ENCODE results near the gene CPOX.

The CPOX gene

DNA sequence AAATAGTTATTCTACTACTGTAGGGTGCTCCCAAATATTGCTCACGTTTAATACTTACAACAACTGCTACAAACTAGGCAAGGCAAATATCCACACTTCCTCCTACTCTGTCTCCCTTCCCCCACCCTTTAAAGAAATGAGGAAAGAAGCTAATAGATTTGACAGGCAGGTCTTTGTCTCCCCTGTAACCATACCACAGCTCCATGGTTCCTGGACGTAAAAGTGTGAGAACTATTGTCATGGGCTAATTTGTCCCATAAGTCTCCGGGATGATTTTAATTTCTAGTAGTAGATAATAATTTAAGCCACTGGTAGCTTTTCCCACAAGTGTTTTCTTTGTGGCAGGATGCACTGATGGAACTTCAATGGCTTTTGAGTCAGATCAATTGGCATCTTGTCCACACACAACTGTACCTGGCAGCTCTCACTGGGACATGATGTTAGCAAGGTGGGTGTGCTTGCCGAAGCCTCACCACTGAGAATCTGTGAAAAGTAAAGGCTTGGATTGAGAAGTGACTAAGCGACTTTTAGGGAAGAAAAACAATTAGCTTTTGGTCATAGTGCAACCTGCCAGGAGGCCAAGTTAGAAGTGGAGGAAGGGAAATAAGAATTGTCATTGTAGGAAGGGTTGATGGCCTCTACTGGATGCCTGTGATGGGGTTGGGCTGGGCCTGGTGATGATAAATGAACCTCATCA, 1.4 kb upstream of the CPOX start:
- no peak for DNase-seq

DNA sequence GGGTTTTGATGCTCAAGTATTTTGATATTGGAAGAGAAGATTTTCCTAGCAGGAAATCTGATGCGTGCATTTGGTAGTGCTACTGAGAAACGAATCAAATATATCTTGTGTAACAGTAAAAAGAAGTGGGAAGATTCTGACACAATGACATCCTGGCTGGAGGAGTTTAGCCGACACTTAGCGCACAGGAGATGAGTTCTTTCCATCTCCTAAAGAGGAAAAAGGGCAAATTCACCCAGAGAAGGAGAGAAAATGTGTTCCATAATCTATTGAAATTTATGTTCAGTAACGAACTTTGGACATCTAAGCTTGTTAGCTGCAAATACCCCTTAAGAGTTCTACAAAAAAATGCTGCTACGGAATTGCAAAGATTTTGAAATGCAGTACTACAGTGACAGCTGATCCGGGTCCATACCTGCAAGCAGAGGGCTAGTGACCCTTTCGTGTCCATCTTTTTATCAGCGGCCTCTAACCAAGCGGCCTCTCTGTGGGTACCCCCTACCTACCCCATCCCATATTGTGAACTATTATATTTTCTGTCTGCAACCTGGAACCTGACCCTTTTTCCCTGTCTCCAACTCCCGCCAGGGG, 971 bp downstream of the CPOX start:
- no peak for DNase-seq

DNA sequence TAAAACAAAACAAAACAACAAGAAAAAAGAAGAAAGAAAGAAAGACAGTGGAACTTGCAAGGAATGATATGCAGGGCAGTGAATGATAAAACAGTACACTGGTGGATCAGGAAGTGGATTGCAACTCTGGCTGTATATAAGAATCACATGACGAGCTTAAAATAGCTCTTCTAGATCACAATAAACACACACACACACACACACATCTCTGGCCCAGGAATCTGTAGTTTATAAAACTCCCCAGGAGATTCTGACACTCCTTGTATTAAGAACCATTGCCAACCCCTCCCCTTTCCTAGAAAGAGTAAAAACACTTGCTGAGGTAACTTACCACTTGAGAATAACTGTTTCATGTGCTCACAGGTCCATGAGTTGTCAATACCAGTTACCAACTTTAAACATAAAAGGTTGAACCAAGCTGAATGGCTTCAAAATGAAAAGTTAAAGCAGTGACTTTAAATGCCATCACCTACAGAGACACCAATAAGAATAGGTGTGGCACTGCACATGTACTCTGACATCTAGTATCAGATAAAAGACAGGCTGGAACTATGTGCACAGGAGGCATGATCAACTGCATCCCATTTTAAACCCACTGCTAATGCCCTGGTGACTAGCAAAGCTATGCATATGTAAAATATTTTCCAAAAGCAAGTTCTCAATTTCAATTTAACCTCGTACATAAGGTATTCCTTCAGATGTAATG, 3.9 kb downstream of the CPOX start:
- no peak for DNase-seq

DNA sequence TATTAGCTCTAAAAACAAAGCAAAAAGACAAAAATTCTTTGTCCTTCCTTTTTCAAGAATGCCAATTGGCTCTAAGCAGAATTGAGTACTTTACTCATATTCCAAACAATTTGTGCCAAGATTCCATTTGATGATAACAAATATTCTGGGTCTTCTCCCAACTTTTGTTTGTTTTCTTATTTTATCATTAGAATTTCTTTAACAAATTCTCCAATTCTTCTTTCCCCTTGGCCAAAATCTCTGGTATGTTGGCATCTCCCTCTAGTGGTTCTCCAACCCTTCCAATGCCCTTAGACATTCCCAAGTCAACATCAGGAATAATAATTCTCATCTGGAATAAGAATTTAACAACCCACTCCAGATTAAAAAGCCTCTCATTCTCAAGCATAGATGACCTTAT, 5.3 kb downstream of the CPOX start:
- DNase-seq, result no peak

DNA sequence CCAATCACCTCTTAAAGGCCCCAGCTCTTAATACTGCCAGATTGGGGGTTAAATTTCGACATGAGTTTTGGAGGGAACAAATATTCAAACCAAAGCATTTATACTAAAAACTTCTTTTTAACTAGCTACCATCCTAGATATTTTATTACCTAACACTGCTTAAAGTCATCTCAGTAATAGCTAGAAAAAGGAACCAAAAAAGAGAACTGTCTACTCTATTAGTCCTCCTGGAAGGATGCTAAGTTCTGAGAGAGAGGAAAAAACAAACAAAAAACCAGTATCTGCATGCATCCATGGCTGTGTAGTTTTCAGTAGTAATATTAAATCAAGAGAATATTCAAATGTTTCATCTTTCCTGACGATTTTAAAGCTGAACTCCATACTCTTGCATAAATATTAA, 5.8 kb downstream of the CPOX start:
- DNase-seq, result no peak

DNA sequence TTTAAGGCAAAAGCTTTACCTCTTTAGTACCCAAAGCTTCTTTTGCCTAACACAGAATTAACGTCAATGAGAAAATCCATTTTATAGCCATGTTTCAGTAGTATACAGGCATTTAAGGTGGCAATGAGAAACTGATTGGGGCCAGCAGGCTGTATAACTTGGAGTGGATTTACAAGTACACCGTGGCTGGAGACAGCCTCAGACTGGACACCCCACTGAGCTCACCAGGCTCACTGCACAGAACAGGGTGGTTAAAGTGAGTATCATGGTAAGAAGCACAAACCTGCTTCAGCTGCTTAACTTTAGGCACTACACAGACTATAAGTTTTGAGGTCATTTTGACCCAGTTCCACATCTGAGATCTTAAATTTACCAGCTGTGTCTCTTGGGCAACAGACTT, 8.9 kb downstream of the CPOX start:
- no peak for DNase-seq

DNA sequence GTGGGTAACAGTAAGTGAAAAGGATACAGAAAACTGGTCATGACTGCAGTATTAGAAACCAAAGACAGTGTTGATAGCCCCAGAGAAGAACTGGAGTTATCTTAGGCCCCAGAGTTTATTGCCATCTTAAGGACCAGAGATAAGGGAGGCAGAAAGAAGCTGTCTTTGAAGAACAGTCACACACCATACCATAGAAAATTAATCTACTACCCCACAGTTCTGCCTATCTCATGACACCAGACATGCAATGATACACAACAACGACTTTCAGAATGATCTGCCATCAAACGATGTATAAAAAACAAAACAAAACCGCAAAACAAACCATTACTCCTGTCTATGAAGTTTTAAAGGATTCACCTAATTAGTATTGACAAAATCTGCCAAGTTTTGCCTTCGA, 9.6 kb downstream of the CPOX start:
- DNase-seq, result no peak

DNA sequence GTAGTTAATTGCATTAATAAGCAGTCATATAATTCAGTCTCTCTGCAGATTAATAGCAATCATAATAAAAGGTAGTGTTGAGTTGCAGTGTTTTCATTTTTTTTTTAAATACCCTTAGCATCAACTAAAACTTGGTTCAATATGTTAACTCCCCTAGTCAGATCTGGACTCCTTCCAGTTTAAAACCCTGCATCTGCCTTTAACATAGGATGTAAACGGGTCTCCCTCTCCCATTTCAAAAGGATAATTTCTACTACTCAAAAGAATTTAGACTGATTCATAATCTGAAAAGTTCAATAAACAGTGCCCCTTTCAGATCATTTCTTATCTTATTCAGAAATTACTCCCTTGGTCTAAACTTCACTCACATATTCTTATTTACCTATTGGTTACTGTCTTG, 11.4 kb downstream of the CPOX start:
- no peak for DNase-seq

DNA sequence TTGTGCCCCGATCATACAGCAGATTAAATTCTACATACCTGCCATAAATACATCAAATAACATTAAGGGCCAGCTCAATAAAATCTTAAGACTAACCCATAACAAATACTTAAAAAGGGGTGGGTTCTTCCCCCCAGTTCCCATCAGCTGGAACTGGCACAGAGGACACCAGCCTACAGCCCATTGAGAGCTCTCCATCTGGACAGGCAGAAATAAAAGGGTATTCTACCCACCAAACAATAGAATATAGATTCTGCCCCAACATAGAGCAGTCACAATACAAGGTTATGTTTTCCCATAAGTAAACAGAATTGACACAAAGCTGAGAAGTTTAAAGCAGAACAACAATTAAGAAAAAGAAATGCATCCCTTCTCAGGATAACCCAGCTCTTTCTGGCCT, 11.9 kb downstream of the CPOX start:
- DNase-seq, result no peak

DNA sequence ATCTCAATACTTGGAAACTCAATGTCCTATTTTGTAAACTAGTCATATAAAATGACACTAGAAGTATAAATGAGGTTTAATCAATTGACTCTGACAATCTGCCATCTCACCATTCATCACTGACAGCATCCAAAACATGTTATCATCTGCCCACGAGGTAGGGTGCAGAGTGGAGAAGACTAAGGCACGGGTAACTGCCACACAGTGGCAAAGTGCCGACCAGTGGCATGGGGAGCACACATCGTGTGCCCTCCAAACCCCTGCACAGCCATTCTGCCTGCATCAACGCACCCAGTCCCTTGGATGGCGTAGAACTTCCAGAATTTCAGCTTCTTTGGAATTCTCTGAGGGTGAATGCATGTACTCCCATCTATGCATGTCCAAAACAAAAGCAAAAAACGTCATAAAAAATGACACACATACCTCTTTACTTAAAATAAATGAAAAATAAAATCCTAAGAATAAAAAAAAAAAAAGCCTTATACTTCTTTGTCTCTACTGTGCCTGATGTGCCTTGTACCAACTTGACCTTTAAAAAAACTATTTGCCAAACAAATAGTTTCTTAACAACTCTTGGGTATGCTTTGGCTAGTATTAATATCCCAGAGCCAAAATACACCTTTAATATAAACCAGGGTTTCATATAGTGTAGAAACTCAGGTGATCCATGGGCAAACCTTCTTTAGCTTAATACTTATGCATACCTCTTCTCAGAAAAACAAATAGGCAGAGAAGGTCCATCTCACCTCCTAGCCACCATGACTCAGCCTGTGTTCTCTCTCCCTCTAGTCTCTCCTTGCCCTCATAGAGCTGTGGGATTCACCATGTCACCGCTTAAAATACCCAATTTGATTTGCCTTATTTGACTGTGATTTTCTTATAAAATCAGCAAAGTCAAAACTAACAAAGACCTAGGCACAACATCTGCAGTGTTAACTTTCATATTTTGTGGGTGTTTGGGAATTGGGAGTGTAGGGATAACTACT, 12.7 kb downstream of the CPOX start:
- no peak for DNase-seq

DNA sequence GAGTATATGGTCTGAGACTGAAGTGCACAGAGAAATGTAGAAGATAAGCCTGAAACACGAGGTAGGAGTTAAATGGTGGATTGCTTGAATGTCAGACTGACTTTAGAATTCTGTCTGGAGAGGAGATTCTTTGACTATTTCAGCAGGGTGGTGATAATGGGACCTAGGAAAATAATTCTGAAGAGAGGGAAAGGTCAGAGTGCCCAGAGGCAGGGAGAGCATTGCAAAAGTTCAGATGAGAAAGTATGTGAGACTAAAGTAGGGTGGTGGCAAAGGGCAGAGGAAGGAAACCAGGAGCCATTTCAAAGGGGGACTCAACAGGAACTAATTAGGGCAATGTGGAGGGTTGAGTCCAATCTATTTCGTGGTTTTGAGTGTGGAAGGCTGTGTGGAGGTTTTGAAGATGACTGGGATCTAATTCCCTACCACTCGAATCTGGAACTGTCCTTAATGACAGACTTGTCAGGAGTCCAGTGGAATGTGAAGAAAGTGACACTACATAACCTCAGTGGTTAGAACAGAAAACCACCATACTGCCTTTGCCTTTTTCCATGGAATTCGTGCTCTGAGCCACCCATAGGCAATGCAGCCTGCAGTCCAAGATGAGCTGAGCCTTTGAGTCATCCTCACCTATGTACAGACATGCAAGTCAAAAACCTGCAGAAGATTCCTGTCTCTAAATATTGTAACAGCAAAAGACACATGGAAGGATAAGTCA, 16.1 kb downstream of the CPOX start:
- DNase-seq, result no peak

DNA sequence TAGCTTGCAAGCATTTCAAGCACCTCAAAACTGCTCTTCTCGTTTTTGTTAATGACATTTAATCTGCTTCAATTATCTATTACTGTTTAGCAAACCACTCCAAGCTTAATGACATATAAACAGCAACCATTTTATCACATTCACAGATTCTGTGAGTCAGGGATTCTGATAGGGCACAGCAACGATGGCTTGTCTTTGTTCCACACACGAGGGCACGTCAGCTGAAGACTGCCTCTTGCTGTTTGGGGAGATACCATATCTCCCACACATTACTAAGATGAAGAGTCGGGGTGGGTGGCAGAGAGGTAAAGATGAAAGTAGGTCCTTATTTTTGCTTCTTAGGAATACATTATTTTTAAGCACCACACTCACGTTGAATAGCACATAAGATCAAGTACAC, 19.3 kb downstream of the CPOX start:
- DNase-seq, result no peak

DNA sequence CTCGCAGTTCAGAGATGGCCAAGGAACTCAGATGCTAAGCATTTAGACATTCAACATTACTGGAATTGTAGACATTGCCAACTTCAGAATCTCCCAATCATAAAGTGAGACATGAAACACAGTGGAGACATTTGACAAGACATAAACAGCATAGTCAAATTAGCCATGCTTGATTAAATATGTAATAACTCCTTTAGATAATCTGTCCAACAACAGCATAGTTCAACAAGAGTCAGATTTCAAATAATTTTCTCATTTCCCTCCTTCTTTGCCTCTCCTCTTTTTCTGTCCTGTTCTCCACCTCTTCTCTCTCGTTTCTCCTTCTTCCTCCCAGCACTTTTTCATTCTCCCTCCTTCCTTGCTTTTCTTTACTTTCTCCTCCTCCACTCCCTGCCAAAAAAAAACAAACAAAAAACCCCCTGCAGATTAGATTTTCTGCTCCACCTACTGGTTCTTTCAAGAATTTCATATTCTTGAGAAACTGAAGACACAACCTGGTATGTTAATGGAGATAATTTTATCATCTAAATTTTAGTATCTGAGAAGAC, 20.2 kb downstream of the CPOX start:
- no peak for DNase-seq

DNA sequence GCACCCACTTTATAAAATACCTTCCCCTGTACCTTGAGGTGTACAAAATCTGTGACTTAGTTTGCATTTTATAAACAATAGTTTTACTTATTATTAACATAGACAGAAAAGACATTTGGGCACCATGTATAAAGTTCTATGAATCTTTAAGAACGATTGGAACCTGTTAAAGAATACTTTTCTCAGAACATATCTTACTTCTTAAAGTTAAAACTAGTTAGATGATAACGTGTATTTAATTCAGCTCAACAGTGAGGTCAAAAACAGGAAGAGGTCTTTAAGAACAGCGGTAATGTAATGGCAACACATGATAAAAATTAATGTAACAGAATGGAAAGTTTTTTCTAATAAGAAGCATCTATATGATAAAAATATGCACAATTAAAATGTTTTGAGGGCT, 25.0 kb downstream of the CPOX start:
- no peak for DNase-seq

DNA sequence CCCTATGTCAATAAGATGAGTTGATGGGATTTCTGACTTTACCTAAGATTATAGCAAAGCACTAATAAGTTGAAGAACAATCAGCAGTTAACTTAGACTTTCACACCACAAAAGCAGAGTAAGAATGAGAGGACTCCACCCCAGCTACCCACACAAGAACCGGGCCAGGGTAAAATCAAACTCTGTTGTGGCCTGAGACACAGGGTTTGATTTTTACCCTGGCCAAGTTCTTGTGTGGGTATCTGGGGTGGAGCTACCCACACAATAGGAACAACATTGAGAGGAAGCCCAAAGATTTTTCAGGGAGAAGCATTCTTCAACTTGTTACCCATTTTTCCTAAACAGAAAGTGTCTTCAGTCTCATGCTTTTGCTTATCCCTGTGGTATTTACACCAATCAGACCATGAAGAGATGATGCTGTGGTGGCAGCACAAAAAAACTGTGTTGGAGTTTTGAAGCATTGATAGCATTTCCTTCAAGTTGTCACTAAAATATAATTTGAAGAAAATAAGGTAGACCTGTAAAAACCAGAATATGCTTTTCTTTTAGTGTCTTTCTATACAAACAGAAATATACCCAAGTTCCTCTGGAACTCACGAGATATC, 25.6 kb downstream of the CPOX start:
- DNase-seq, result no peak

DNA sequence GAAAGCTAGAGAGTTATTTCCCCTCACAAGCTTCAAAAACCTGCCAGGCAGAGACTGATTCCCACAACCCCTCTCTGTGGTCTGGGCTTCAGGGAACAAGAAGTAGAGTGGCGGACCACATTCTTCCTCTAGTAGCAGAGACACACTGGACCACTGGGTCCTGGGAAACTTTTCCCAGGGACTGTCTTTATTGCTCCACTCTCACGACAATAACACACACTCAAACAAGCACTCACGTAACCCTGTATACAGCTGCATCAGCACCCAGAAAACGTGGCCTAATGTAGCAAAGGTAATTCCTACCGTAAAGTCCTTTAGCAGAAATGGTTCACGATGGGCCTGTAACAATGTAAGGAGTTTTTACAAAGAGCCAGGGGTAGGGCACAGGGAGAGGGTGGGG, 27.6 kb downstream of the CPOX start:
- no peak for DNase-seq

DNA sequence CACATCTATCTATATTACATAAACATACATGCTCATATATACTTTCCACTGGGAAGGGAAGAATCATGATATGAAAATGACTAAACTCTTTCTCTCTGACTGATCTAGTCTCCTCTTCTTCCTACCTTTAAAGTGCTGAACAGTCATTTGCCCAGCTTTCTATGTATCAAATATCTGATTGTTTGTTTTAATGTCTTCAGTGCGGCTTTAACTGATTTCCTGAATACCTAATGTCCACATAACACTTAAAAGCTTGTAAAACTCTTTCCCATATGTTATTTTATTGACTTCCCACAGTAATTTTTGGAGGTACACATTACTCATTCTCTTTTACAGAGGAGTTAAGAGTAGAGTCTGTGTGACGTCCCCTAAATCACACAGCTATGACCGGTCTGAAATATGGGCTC, 28.2 kb downstream of the CPOX start:
- no peak for DNase-seq

DNA sequence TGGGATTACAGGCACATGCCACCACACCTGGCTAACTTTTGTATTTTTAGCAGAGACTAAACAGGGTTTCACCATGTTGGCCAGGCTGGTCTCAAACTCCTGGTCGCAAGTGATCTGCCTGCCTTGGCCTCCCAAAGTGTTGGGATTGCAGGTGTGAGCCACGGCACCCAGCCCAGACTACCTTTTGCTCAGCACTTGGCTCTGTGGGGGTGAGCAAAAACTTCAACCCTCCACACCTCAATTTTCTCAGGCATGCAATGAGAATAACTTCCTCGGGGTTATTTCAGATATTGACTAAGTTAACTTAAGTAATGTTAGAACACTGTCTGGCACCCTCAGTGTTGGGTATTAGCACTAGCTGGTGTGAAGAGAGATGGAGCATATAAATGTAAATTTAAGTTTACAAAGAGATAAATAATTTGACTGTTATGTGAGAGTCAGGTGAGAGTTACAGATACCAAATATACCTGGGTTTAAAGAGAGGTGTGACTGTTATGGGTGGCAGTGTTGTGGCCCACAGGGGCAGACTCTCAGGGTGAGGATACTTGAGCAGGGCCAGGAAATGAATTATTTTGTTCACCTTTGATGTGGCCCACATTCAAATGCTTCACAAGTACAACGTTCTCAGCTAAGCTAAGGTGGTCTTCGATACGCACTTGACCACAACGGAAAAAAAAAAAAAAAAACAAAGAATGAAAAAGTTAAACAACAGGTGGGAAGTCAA, 29.0 kb downstream of the CPOX start:
- no peak for DNase-seq

DNA sequence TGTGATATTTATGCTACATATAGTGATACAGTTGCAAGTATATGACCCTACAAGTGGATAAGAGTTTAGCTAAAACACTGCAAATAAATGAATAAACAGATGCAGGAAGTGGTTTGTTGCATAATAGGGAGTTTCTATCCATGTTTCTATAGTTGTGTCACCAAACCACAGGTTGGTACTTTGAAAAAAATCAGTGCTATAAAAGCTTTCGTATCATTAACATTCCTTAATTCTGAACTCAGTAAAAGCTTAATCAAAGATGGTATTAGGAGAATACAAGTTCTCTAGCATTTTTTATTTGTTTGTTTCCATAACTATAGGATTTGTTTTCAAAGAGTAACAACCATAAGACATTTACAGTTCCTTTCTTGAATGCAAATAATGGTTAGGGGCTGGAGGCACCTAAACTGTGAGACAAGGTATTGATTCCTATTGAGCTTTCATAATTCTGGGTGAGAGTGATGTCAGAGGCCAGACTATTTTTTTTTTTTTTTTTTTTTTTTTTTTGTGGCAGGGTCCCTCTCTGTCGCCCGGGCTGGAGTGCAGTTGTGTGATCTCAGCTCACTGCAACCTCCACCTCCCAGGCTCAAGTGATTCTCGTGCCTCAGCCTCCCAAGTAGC, 29.6 kb downstream of the CPOX start:
- DNase-seq, result no peak

DNA sequence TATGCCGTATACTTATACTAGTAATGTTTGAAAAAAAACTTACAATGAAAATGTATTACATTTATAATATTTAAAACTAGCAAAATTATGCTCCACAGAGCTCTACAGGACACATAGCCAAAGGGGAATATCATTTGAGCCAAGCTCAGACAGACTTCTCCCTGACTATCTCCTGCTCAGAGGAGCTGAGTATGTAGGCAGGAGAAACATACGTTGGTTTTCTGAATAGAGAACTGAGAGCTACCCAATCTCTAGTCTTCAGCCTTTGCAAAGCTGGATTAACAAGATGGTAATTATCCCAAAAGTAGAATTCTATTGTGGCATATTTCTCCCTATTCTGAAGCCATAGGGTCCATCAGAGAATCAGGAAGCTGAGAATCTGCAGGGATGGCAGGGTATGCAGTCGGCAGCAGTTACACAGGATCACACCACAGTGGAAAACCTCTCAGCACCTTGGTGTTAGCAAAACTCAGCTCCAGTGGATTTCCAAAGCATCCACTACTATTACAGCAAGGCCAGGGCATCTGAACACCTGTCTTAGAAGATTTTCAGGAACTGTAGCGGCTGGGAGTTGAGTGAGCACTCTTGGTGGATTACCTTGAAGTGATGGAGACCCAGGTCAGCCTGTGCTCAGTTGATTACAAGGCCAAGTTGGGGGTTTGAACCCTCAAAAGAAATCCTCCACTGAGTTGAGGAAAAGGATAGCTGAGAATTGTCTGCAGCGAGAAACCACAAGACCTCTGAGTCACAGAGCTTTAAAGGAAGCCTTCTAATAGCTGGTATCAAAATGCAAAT, 31.5 kb downstream of the CPOX start:
- DNase-seq, result no peak

Measured in NCI-H2029 (cell line).